Heart right ventricle (tissue), 16 donors: Measurements from ENCODE around the gene EML1. TPM values are rescaled to one million over a fixed set of nuclear protein-coding genes. Genes with fewer than 3 reads are reported as not detected.
A peak's percentile ranks its signal among the peaks of the same experiment; 100 is the strongest.

Experiments
- ATAC-seq, 8 donors: fragments of 200-7000 bp; cut with Tn5 transposase; one replicate each; pipeline ENCODE4 v1.9.1; 2020; ENCODE audit warnings: mild to moderate bottlenecking in 8 of 8, moderate library complexity in 8 of 8, moderate number of reproducible peaks in 1 of 8
- DNase-seq, 2 donors: peaks; one replicate each; pipeline ENCODE4 v3.0.0-alpha.2; 2020
- H3K27ac ChIP-seq, 10 donors: fragments of 200-600 bp; sonication (generic) in 2 of 10; one replicate each; pipeline versions ENCODE4 v1.5.0 to v1.8.0; 2020 to 2022; ENCODE audit warnings: mild to moderate bottlenecking in 3 of 10
- H3K27me3 ChIP-seq, 7 donors: fragments of 200-600 bp; one replicate each; pipeline ENCODE4 v1.8.0; 2021 to 2022; ENCODE audit warnings: mild to moderate bottlenecking in 2 of 7
- H3K36me3 ChIP-seq, 9 donors: fragments of 200-600 bp; sonication (generic) in 1 of 9; one replicate each; pipeline versions ENCODE4 v1.5.0 to v1.8.0; 2020 to 2022; ENCODE audit warnings: mild to moderate bottlenecking in 2 of 9
- H3K4me1 ChIP-seq, 9 donors: fragments of 200-600 bp; sonication (generic) in 1 of 9; one replicate each; pipeline versions ENCODE4 v1.5.0 to v1.8.0; 2020 to 2022; ENCODE audit warnings: mild to moderate bottlenecking in 4 of 9
- H3K4me3 ChIP-seq, 10 donors: fragments of 200-600 bp; sonication (generic) in 2 of 10; one replicate each; pipeline versions ENCODE4 v1.5.0 to v1.8.0; 2020 to 2022; ENCODE audit warnings: mild to moderate bottlenecking in 7 of 10, moderate library complexity in 2 of 10
- H3K9me3 ChIP-seq, 11 donors: fragments of 200-600 bp in 10 of 11; sonication (generic) in 2 of 11; one replicate each; pipeline versions ENCODE4 v1.5.0 to v1.8.0; 2013 to 2022; ENCODE audit warnings: mild to moderate bottlenecking in 2 of 11, control low read depth in 1 of 11, moderate library complexity in 1 of 11
- WGBS, 2 donors: extraction: QIAGEN DNeasy Blood & Tissue Kit; methylation state at CpG; one replicate each; pipeline ENCODE4 v1.1.7; 2013; ENCODE audit warnings: inconsistent platforms in 1 of 2; 5-methylcytosine and 5-hydroxymethylcytosine counted together
- intact Hi-C, 10 donors: fragments of 100-400 bp; cut with DNase I; formaldehyde crosslinking; loops; one replicate each; pipeline versions ENCODE4 v1.11.1 to v1.14.2; 2022
- polyA plus RNA-seq, 2 donors: library from polyadenylated mRNA; stranded (reverse); fragments of 200-250 nt; gene quantifications; one replicate each; pipeline ENCODE4 v1.2.3, GENCODE V29; 2013
- total RNA-seq, 10 donors: library from RNA; stranded (reverse); fragmentation: NEBNext Ultra II Directional in 3 of 10; extraction: Animal tissue kit (Norgen Biotek cat#: 25700) in 3 of 10; gene quantifications; one replicate each; pipeline versions ENCODE4 v1.2.1 to v1.2.4, GENCODE V29; 2021 to 2023
- TF ChIP-seq, protein P1 (sequence below), 9 donors: fragments of 200-600 bp; sonication (generic) in 2 of 9; IDR thresholded peaks; one replicate each; pipeline versions ENCODE4 v1.5.0 to v1.8.0; 2021 to 2022; ENCODE audit warnings: antibody characterized with exemption in 9 of 9, mild to moderate bottlenecking in 5 of 9, moderate library complexity in 1 of 9
- donor health status: Arrhythmogenic right ventricular cardiomyopathy.
- donor health status: ischemic (EF 13 %, LVEDD 7.1; RV severe dilation, severe dysfunction).
- donor health status: healthy with polysubstance abuse.
- donor health status: DM: no; HTN: yes; CAD: no.
- donor health status: DM: no; HTN: no; CAD: no.
- donor health status: ischemic (EF 25% LVEDD 6.9; RV normal size, moderate dysfunction).
- donor health status: ischemic (EF 25% LVEDD 5.7; RV mildly dilated, moderate dysfunction).
- donor health status: healthy.
- donor health status: DM: yes; HTN: yes; CAD: no.
- donor health status: Ischemic cardiomyopathy.
- donor health status: ischemic (EF 35%, LVEDD 5.7; RV mildly dilated, moderate dysfunction).
- donor health status: nonischemic (EF 11% LVEDD 7.7; RV severe dilation, severe dysfunction).
- donor health status: DM: yes; HTN: yes; CAD: no.
- donor health status: PGD.
- donor health status: ischemic (EF 29% LVEDD 5.4; RV normal size, mild dysfunction).
- donor health status: nonischemic (EF 23%, LVEDD 6.1; RV moderate dilation, normal function).

Gene EML1
- total and polyA plus RNA-seq, 12 donors = 9.1 to 49.2 (median 33.8) TPM

DNA sequence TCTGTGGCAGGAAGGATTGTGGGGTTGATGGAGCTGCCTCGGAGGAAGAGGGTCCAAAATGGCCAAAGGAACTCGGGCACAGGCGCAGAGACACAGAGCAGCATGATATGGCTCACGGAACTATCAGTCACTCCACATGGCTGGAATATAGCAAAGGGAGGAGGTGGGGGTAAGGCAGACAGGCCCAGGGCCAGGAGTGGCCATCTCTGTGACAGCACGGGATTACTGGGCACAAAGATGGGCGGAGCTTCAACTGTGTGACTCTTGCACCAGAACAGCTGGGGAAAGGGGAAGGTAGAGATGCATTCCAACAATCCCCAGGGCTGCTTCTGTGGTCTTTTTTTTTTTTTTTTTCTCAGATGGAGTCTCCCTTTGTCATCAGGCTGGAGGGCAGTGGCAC, 24.8 kb upstream of the EML1 start:
- H3K4me1 ChIP-seq = peaks cover 0 to 26% (median 7%) of the 10 kb centered on the region in 9 donors
- 82 to 86% methylated on average over 6 of the region's 6 CpGs for WGBS, 2 donors
- no peaks in the 10 kb centered on the region for H3K9me3 ChIP-seq
- ATAC-seq = peak in 1 of 8 donors; percentile 36
- DNase-seq = no peak
- H3K36me3 ChIP-seq = no peaks in the 10 kb centered on the region
- intact Hi-C loops = no loop called here
- H3K4me3 ChIP-seq = no peak overlapping the region
- TF ChIP-seq, protein P1, sequence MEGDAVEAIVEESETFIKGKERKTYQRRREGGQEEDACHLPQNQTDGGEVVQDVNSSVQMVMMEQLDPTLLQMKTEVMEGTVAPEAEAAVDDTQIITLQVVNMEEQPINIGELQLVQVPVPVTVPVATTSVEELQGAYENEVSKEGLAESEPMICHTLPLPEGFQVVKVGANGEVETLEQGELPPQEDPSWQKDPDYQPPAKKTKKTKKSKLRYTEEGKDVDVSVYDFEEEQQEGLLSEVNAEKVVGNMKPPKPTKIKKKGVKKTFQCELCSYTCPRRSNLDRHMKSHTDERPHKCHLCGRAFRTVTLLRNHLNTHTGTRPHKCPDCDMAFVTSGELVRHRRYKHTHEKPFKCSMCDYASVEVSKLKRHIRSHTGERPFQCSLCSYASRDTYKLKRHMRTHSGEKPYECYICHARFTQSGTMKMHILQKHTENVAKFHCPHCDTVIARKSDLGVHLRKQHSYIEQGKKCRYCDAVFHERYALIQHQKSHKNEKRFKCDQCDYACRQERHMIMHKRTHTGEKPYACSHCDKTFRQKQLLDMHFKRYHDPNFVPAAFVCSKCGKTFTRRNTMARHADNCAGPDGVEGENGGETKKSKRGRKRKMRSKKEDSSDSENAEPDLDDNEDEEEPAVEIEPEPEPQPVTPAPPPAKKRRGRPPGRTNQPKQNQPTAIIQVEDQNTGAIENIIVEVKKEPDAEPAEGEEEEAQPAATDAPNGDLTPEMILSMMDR (IDR thresholded peaks at IDR 0.05) = no peak
- no peaks in the 10 kb centered on the region for H3K27me3 ChIP-seq
- H3K27ac ChIP-seq = no peak overlapping the region

DNA sequence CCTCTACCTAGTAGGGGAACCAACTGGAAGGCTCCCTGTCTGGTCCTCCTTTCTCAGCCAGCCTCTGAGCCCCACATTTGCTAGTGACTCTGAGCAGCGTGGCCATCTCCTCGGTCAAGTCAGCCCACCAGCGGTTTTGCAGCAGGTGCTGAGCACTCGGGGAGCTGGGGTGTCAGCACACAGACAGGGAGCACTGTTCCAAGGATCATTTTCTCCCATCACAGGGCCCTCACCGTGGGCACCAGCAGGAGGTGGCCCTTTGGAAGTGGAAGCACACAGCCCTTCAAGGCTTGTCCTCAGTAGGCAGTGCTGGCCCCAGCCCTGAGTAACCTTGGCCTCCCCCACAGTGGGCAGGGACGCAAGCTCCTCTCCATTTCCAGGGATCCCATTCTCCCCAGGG, 24.1 kb upstream of the EML1 start:
- ATAC-seq = no peak
- intact Hi-C loops = no loop called here
- no peak overlapping the region for H3K27ac ChIP-seq

DNA sequence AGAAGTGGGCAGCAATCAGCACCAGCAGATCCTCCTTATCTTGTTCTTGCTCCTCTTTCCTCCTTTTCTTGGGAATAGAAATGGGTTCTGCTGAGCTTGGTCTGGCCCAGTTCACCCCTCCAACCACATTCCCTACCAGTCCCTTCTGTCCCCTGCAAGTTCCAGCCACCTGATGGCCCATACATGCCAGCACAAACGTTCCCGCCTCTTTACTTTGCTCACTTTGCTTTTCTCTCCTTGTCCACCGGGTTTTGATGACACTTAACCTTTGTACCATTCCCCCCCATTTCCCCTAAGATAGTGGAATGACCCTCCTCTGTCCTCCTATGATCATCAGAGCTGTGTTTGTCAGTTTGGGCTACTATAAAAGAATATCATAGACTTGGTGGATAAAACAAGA, 23.4 kb upstream of the EML1 start:
- TF ChIP-seq, protein P1 (IDR thresholded peaks at IDR 0.05) = no peak
- intact Hi-C loops = no loop called here
- Histone ChIP-seq H3K36me3 (no peaks in the 10 kb centered on the region), H3K27ac (no peak overlapping the region), H3K9me3 (no peaks in the 10 kb centered on the region), H3K4me3 (no peak overlapping the region), H3K4me1 (peaks cover 0 to 36% (median 17%) of the 10 kb centered on the region in 9 donors), H3K27me3 (no peaks in the 10 kb centered on the region)
- no peak for DNase-seq
- ATAC-seq = no peak
- 92% methylated on average over 3 of the region's 3 CpGs for WGBS, 2 donors

More for the DNA sequence above, 24.1 kb upstream of the EML1 start:
- WGBS, 2 donors = 97 to 99% methylated on average over 6 of the region's 6 CpGs
- Histone ChIP-seq H3K36me3 (no peaks in the 10 kb centered on the region), H3K4me1 (peaks cover 0 to 30% (median 10%) of the 10 kb centered on the region in 9 donors), H3K9me3 (no peaks in the 10 kb centered on the region), H3K27me3 (no peaks in the 10 kb centered on the region), H3K4me3 (no peak overlapping the region)
- no peak for DNase-seq
- TF ChIP-seq, protein P1 (IDR thresholded peaks at IDR 0.05) = no peak

DNA sequence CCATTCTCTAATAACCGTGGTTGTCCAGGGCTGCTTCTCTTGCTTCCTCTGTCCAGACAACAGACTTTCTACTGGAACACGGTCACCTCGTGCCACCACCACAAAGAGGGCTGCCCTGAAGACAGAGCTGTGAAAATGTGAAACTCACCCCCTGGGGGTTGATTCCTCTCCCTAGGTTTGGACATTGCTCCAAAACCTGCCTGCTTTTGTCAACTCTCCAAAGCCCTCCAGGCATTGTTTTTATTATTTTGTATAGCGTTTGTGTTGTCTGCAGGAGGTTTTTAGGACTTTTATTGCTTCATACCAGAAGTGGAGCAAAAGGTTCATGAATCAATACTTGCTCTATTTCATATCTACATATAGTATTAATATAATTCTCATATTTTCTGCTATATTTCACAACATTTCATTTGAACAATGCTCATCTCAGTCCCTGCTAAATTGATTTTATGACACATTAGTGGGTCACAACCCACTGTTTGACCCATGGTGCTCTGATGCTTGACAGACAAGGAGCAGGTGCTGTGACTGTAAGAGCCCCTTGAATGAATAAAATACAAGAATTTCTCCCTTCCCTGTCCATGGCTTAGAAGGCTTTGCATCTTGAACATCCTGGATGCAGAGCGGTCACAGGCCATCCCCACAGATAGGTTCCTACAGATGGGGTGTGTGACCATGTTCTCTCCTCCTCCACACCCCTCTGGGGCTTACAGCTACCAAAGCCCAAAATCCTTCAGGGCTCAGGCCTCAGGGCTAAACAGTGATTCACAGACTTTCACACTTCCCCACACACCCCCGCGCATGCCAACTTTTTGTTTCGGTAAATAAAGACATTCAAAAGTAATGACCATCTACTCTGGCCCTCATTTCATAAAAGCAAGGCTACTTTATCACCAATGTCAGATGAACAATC, 20.6 kb upstream of the EML1 start:
- TF ChIP-seq, protein P1 (IDR thresholded peaks at IDR 0.05) = no peak
- H3K9me3 ChIP-seq = no peaks in the 10 kb centered on the region
- H3K27ac ChIP-seq = no peak overlapping the region
- DNase-seq = no peak
- H3K36me3 ChIP-seq = no peaks in the 10 kb centered on the region
- peaks cover 0 to 31% (median 17%) of the 10 kb centered on the region in 9 donors for H3K4me1 ChIP-seq
- no peaks in the 10 kb centered on the region for H3K27me3 ChIP-seq
- 81 to 85% methylated on average over 8 of the region's 8 CpGs for WGBS, 2 donors
- no peak for ATAC-seq
- intact Hi-C loops = no loop called here
- H3K4me3 ChIP-seq = no peak overlapping the region
